Stimulated activated CD8-positive, alpha-beta memory T cell treated with anti-CD3 and anti-CD28 coated beads, Interleukin-15, amount 100 ng/mL, for 1 hour (primary cell): ENCODE data around the gene OR6T1.

ENCODE experiments used
- DNase-seq: peaks from one replicate; pipeline ENCODE4 v3.0.0-alpha.2; 2020; ENCODE audit warnings: low read depth

OR6T1 gene, protein sequence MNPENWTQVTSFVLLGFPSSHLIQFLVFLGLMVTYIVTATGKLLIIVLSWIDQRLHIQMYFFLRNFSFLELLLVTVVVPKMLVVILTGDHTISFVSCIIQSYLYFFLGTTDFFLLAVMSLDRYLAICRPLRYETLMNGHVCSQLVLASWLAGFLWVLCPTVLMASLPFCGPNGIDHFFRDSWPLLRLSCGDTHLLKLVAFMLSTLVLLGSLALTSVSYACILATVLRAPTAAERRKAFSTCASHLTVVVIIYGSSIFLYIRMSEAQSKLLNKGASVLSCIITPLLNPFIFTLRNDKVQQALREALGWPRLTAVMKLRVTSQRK

GRCh38 chr11:123943738-123944137 is at the start of gene OR6T1:
TSS of gene OR6T1 (minus strand) at chr11:123943838. CDS start at chr11:123943838, 0 bp downstream.
- DNase-seq = no peak

GRCh38 chr11:123979311-123979710 is 35.7 kb upstream of the OR6T1 start:
- no peak for DNase-seq

GRCh38 chr11:123977731-123978347 is 34.2 kb upstream of the OR6T1 start, which contains the start of gene OR10S1:
TSS of gene OR10S1 (minus strand) at chr11:123977781. CDS start at chr11:123977664, 117 bp downstream.
- no peak for DNase-seq

DNA sequence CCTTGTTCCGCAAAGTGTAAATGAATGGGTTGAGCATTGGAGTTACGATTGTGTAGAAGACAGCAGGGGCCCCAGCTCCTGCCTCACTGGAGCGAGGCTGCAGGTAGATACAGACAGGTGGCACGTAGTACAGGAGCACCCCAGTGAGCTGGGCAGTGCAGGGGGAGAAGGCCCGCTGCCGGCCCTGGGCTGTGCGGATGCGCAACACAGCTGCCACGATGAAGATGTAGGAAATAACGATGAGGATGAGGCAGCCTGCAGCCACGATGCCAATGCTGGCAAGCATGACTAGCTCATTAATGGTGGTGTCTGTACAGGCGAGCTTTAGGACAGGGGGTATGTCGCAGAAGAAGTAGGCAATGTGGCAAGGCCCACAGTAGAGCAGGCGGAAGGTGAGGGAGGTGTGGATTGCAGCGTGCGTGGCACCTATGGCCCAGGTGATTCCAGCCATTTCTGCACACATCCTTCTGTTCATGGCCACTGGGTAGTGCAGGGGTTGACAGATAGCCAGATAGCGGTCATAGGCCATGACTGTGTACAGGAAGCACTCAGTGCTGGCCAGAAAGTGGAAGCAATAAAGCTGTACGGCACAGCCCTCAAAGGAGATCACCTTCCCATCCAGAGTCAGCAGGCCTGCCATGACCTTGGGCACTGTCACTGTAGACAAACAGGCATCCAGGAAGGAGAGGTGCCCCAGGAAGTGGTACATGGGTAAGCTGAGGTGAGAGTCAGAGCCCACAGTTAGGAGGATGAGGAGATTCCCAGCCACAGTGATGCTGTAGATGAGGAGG is 33.3 kb upstream of the OR6T1 start:
- DNase-seq = no peak

- DNase-seq = no peak
Observed at GRCh38 chr11:123973816-123974215, 30.2 kb upstream of the OR6T1 start.

DNA sequence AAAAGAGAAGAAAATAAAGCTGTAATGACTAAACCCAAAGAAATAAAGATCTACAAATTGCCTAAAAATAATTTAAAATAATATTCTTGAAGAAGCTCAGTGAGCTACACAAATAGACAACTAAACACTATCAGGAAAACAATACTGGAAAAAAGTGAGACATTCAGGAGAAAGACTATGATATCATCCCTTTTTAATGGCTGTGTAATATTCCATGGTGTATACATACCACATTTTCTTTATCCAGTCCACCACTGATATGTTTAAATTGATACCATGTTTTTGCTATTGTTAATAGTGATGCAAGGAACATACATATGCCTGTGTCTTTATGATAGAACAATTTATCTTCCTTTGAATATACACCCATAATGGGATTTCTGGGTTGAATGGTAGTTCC is 13.1 kb upstream of the OR6T1 start:
- DNase-seq = no peak

GRCh38 chr11:123945132-123945531 is 1.5 kb upstream of the OR6T1 start:
- no peak for DNase-seq

DNA sequence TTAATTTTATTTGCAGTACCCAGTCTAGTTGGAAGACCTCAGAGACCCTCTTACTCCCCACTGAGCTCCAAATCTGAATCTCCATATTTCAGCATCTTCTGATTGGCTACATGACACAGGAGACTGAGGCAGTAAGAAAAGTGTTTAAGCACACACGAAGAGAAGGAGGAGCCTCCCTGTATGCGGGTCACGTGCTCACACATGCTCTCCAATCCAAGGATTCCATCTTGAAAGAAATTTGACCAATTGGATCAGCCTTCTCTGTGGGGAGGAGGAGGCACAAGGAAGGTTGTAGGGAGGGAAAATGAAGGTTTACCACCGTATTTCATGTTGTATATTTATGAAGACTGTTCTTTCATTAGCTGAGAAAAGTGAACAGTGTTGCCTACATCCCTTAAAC is 1.2 kb downstream of the OR6T1 start:
- no peak for DNase-seq

DNA sequence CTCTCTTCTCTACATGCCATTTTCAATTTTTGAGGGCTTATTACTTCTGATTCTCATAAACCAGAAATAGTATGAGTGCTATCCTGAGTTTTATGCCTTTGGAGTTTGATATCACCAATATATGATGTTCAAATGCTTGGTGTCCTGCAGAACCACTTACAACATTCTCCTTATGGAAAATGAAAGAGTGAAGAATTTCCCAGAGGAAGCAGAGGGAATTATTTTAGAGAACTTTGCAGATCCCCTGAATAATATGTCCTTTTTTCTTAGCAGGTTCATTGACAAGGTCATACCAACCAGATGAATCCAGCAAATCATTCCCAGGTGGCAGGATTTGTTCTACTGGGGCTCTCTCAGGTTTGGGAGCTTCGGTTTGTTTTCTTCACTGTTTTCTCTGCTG is 4.3 kb downstream of the OR6T1 start, which contains the start of gene OR4D5:
Gene OR4D5 (plus strand): TSS at position 301 of the 400 bp plus-strand sequence. CDS start 0 bp downstream, at position 301.
- no peak for DNase-seq

DNA sequence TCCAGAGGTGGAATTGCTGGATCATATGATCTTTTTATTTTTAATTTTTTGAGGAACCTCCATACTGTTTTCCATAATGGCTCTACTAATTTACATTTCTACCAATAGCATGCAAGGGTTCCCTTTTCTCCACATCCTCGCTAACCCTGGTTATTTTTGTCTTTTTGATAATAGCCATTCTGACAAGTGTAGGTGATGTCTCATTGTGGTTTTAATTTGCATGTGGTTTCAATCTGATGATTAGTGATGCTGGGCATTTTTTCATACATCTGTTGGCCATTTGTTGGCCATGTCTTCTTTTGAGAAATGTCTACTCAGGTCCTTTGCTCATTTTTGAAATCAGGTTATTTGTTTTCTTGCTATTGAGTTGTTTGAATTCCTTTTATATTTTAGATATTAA is 19.6 kb downstream of the OR6T1 start:
- DNase-seq = no peak

DNA sequence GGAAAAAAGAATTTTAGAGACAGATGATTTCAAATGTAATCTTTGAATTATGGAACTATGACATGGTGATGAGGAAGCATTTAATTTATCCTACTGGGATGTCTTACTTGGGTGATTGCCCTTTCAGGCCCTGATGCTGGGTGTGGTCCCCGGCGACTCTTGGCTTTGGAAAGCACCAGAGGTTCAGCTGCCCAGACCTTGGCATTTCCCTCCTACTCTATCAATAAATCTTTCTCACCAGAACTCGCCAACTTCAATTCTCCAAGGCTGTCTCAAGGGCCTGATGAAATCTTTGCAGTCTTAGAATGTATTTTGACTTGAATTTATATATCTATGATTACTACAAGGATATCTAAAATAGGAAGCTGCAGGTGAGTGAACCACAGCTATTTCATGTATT is 22.7 kb downstream of the OR6T1 start:
- DNase-seq = no peak

DNA sequence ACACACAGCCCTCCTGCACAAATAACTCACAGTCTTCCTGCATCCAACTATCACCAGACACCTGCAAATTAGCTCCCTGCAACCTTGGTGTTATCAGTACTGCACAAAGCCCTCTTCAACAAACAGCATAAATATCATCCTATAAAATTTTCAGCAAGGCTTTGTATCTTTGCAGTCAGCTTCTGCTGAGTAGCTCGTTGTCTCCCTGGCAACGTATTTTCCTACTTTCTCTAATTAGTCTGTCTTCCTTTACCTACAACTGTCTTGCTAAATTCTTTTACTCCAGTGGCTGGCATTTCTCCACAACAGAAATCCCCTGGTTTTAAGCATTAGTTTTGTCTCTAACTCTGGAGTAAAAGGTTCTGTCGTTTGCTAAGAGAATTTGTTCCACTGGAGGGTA is 37.8 kb downstream of the OR6T1 start:
- DNase-seq = no peak

GRCh38 chr11:123904932-123905331 is 38.7 kb downstream of the OR6T1 start:
- no peak for DNase-seq

- DNase-seq = no peak
Observed at GRCh38 chr11:123903932-123904331, 39.7 kb downstream of the OR6T1 start.

GRCh38 chr11:123901867-123902266 is 41.8 kb downstream of the OR6T1 start, which contains the start of gene OR8D4:
TSS of gene OR8D4 (plus strand) at chr11:123902167. CDS start at chr11:123906432, 4,265 bp downstream.
- DNase-seq = no peak

DNA sequence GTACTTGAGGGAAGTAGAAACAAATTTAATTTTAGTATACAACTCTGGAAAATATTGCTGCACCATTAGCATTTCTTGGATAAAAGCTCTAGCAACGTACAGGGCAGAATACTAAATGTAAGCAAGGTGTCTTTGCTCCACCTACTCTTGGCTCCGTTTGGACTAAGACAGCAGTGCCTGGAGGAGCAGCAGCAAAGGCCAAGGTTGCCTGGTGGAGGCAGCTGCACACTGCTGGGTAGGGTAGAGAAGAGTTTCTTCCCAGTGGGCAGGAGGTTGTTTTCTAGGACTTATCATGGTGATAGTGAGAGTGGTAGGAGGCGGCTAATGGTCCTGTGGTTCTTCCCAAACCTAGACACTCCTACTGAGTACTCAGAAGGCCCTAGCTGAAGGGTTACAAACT is 43.8 kb downstream of the OR6T1 start:
- DNase-seq = no peak
